ENCODE results near the gene NTN5.
"Not testable (repeated sequence)": the region's sequence is repeated elsewhere in the genome, so short reads cannot be mapped to it uniquely, and the experiment has no call there.

NTN5 gene

GRCh38 chr19:48672994-48673393 is at the start of gene NTN5:
NTN5 (minus strand) TSS chr19:48673017; CDS start chr19:48670986, 2,031 bp downstream.
- DNase-seq: no peak

- no peak for DNase-seq
These were observed 49.4 kb upstream of the NTN5 start for GRCh38 chr19:48722196-48722708.

- peak; percentile 85 to 88 for DNase-seq
These were observed 47.9 kb upstream of the NTN5 start for GRCh38 chr19:48720613-48721296.

GRCh38 chr19:48720251-48720612 is 47.4 kb upstream of the NTN5 start:
- no peak for DNase-seq

GRCh38 chr19:48719263-48720171 is 46.7 kb upstream of the NTN5 start, which contains the start of gene MAMSTR:
MAMSTR (minus strand) TSS chr19:48719725; CDS start chr19:48719031, 694 bp downstream.
- no peak for DNase-seq

- DNase-seq: no peak
These were observed 46.0 kb upstream of the NTN5 start for GRCh38 chr19:48718711-48719231.

GRCh38 chr19:48718106-48718505 is 45.3 kb upstream of the NTN5 start:
- not testable (repeated sequence) for DNase-seq

GRCh38 chr19:48716562-48717291 is 43.9 kb upstream of the NTN5 start:
- DNase-seq: no peak

- no peak for DNase-seq
These were observed 42.9 kb upstream of the NTN5 start for GRCh38 chr19:48715681-48716171.

GRCh38 chr19:48714759-48715675 is 42.2 kb upstream of the NTN5 start:
- DNase-seq: no peak

GRCh38 chr19:48713864-48714755 is 41.3 kb upstream of the NTN5 start:
- DNase-seq: peak; percentile 95 to 96

GRCh38 chr19:48713041-48713863 is 40.4 kb upstream of the NTN5 start:
- no peak for DNase-seq

- DNase-seq: no peak
These were observed 38.4 kb upstream of the NTN5 start for GRCh38 chr19:48711106-48711662.

GRCh38 chr19:48708471-48708870 is 35.7 kb upstream of the NTN5 start:
- no peak for DNase-seq

- no peak for DNase-seq
These were observed 32.6 kb upstream of the NTN5 start for GRCh38 chr19:48705431-48705830.

GRCh38 chr19:48703316-48703715 is 30.5 kb upstream of the NTN5 start:
- DNase-seq: no peak

- DNase-seq: no peak
These were observed 29.9 kb upstream of the NTN5 start for GRCh38 chr19:48702701-48703100.

GRCh38 chr19:48698046-48698445 is 25.2 kb upstream of the NTN5 start:
- no peak for DNase-seq

- no peak for DNase-seq
These were observed 23.7 kb upstream of the NTN5 start for GRCh38 chr19:48696353-48697010.
